HG03342 (cell line): Measurements from ENCODE around the gene TMEM132C.
"Not testable (repeated sequence)": the region's sequence is repeated elsewhere in the genome, so short reads cannot be mapped to it uniquely, and the experiment has no call there.

Source experiments
- ATAC-seq: cut with Tn5 transposase; IDR thresholded peaks from one replicate; pipeline ENCODE4 v1.9.1; 2021; ENCODE audit warnings: mild to moderate bottlenecking, moderate library complexity; ENCODE audit not compliant: unreplicated experiment

TMEM132C gene

GRCh38 chr12:128267131-128267622, at the start of gene TMEM132C:
Gene TMEM132C (plus strand): TSS chr12:128267170. CDS start chr12:128267403, 233 bp downstream.
- no peak for ATAC-seq

DNA sequence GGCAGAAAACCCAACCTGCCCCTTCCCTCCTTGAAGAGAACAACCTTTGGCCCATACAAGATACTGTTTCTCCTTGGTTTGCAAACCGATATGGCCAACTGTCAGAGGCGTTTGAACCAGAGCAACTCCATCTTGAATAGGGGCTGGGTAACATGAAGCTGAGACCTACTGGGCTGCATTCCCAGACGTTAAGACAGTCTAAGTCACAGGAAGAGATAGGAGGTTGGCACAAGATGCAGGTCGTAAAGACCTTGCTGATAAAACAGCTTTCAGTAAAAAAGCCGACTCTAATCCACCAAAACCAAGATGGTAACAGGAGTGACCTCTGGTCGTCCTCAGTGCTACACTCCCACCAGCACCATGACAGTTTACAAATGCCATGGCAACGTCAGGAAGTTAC, 42.7 kb upstream of the TMEM132C start:
- no peak for ATAC-seq

DNA sequence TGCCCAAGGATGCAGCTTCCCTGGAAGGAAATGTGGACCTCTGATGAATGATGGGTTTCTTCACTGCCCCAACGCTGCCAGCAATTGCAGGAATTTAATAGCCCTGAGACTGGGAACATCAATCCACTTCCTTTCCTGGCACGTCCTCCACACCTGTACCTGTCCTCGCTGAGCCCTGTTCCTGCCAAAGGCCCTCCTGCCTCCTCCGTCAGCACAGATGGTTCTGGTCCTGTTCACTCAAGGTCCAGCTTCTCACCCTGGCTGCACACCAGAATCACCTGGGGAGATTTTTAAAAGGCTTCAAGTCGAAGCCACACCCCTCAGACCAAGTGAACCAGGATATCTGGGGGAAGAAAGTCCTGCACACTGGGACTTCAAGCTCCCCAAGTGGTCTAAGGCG, 38.4 kb upstream of the TMEM132C start:
- ATAC-seq = no peak

GRCh38 chr12:128235635-128236417, 31.1 kb upstream of the TMEM132C start:
- no peak for ATAC-seq

- no peak for ATAC-seq
Measured at GRCh38 chr12:128236525-128236924, 30.4 kb upstream of the TMEM132C start.

DNA sequence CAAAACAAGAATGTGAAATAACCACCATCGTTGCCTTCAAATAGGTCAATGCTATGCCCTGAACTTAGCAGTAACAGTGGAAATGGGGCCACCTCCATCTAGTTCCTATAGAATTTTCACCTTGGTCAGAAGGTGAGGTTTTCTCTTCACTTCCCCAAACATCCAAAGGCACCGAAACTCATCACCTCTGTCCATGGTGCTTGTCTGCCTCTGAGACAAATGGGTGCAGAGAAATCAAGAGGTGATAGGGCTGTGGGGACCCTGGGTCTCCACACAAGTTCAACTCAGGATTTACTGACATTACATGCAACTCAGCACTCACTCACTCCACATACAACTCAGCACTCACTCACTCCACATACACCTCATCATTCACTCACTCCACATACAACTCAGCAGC, 26.2 kb upstream of the TMEM132C start:
- no peak for ATAC-seq

GRCh38 chr12:128245121-128245520, 21.8 kb upstream of the TMEM132C start:
- ATAC-seq = no peak

DNA sequence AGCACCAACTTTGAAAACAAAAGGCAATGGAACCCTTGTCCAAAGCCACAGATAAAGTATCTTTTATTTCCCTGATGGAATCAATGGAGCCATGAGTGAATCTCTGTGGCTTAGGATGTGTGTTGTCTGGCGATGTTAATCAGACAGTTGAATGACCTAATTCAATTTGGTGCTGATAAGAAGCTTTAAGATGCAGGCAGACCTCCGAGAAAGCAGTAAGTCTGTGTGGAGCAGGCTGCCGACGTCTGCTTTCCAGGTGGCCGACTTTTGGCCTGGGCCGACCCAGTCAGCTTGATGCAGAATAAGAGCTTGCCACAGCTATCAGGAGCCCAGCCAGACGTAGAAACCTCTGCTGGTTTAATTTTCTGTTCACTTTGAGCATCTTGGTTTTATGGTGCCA, 21.1 kb upstream of the TMEM132C start:
- no peak for ATAC-seq

GRCh38 chr12:128250096-128250495, 16.9 kb upstream of the TMEM132C start:
- no peak for ATAC-seq

GRCh38 chr12:128253829-128254228, 13.1 kb upstream of the TMEM132C start:
- ATAC-seq = not testable (repeated sequence)

DNA sequence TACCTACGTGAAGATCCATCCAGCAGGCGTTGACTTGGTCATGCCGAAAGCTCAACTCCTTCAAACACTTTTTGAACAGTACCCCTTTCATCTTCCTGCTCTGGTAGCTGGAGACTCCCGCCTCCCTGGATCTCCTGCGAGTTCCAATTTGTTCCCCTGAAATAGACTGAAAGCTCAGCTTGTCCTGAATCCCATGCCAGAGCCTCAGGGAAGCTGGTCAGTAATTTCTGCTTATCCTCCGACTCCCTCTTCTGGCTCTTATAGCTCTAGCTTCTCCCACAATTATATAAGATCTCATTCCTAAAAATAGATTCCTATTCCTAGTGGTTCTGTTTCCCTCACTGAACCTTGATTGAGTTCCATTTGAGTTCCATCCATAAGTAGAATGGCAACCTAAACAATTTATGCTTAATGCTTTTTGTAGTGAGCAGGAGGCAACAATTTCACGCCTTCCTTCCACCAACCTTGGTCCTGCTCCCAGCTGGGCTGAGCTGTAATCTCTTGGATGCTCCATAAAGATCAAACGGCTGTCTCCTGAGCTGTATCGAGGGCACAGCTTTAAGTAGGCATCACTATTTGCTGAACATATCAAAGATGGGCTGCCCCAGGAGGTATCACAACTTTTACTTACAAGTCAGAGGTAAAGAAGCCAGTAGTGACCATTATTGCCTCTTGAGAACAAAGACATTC, 8.0 kb upstream of the TMEM132C start:
- no peak for ATAC-seq

- ATAC-seq = no peak
Measured at GRCh38 chr12:128259556-128260070, 7.4 kb upstream of the TMEM132C start.

- ATAC-seq = no peak
Measured at GRCh38 chr12:128261757-128262156, 5.2 kb upstream of the TMEM132C start.

- no peak for ATAC-seq
Measured at GRCh38 chr12:128265566-128265965, 1.4 kb upstream of the TMEM132C start.

DNA sequence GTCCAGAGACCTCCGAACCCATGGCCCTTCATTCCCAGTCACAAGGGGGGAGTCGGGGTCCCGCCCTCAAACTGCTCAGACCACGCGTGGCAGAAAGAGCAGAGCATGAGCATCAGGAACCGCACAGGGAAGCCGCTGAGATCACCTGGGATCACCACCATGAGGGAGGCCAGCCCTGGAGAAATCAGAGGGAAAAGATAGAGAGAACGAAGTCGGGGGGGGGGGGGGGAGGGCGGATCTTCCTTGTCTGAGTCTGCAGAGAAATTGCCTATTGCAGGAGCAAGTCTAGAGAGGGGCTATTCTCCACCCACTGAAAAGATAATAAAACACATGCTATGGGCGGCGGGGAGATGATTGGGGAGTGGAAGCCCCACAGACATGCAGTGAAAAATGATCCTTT, 884 bp upstream of the TMEM132C start:
- no peak for ATAC-seq

DNA sequence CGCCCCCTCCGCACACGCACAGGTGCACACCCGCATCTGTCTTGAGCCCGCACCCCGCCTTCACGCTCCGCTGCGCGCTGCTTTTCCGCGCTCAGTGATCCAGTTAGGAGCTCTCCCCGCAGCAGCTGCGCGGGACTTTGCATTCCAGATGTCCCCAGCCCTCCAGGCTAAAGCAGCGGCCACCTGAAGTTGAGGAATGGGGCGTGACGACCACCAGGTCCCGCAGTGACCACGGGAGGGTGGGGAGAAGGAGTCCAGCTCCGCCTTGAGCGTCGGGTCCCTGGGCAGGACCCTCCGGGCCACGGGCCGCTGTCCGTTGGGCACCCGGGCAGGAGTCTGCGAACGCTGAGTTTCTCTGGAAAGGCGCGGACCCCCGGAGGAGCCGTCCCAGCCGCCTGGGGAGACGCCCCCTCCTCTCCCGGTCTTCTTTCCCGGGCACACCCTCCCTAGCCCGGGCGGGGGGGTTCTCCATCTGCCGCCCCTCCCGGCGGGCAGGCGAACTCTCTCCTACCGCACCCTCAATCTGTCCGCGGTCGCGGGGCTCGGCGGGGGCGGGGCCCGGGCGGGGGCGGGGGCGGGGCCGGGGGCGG, 334 bp upstream of the TMEM132C start:
- ATAC-seq = no peak

DNA sequence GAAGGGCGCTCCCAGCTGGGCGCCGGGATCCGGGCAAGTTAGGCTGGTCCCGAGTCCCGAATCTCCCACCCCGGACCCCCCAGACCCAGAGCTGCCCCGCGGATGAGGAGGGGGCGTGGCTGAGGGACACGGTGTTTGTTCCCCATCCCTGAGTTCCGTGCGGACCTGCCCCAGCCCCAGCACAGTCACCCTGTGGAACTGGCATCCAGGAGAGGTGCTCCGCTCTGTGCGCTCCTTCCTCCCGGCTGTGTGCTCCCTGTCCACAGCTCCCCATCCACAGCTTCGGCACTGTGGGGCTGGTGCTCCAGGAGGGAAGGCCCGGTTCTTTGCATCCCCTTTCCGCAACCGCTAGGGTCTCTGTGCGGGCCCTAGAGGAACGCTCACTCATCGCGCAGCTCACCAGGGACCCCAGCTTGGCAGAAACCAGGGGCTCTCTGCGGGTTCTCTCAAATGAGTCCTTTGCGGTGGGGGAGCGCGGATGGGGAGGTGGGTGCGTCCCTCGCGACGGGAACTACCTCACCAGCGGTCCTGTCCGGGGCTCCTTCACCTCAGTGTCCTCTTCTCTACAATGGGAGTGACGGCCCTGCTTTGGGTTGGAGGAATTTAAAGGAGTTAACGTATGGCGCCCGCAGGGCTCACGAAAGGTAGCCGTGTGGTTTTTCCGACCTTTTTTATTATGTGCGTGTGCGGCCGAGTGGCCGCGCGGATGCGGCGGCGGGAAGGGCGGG, 845 bp downstream of the TMEM132C start:
- no peak for ATAC-seq

- no peak for ATAC-seq
Measured at GRCh38 chr12:128268379-128268995, 1.5 kb downstream of the TMEM132C start.

DNA sequence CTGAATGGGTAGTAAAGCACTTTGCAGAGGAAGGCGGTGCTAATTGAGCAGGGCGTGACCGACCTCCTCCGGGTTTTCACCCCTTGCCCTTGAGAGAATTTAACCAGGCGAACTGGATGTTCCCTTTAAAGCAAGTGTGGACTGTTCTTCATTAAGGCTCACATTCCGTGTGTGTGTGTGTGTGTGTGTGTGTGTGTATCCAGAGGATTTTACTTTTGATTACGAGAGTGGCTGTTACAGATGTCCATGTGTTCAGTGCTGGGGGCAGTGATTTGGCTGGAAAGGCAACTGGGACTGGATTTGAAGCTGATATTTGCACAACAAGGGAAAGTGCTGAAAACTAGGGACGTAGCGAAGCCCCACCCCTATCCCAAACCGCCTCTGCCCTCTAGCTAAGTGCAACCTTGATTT, 2.2 kb downstream of the TMEM132C start:
- no peak for ATAC-seq

- ATAC-seq = no peak
Measured at GRCh38 chr12:128276471-128276870, 9.5 kb downstream of the TMEM132C start.
